Vagina (tissue), 2 donors: ENCODE data around the gene SELENOM.

Experiments
- POLR2A ChIP-seq, 2 donors: fragments of 450-650 bp; IDR thresholded peaks; one replicate each; pipeline ENCODE4 v1.6.1; 2017; ENCODE audit warnings: antibody characterized with exemption in 2 of 2, mild to moderate bottlenecking in 2 of 2, moderate library complexity in 2 of 2
- TF ChIP-seq, protein P1 (sequence below), 3 experiments: fragments of 450-650 bp in 2 of 3; fragments of 200-600 bp in 1 of 3; sonication (generic) in 1 of 3; IDR thresholded peaks; one replicate each; pipeline ENCODE4 v1.5.1; 2017 to 2019; ENCODE audit warnings: antibody characterized with exemption in 3 of 3, mild to moderate bottlenecking in 2 of 3, moderate library complexity in 2 of 3

- TF ChIP-seq, protein P1, sequence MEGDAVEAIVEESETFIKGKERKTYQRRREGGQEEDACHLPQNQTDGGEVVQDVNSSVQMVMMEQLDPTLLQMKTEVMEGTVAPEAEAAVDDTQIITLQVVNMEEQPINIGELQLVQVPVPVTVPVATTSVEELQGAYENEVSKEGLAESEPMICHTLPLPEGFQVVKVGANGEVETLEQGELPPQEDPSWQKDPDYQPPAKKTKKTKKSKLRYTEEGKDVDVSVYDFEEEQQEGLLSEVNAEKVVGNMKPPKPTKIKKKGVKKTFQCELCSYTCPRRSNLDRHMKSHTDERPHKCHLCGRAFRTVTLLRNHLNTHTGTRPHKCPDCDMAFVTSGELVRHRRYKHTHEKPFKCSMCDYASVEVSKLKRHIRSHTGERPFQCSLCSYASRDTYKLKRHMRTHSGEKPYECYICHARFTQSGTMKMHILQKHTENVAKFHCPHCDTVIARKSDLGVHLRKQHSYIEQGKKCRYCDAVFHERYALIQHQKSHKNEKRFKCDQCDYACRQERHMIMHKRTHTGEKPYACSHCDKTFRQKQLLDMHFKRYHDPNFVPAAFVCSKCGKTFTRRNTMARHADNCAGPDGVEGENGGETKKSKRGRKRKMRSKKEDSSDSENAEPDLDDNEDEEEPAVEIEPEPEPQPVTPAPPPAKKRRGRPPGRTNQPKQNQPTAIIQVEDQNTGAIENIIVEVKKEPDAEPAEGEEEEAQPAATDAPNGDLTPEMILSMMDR (IDR thresholded peaks at IDR 0.05) = no peak
- no peak for TF ChIP-seq POLR2A (IDR thresholded peaks at IDR 0.05)
These were observed 48.1 kb upstream of the SELENOM start for GRCh38 chr22:31155422-31155821.
